HepG2 (cell line): Measurements from ENCODE around the gene SLU7. TPM values are rescaled to one million over a fixed set of nuclear protein-coding genes. Genes with fewer than 3 reads are reported as not detected.

ENCODE experiments used
- ARID2 ChIP-seq: sonication (generic); formaldehyde crosslinking; IDR thresholded peaks from 2 replicates; pipeline ENCODE4 v1.8.1; 2022; ENCODE audit warnings: mild to moderate bottlenecking, missing genetic modification reagents, borderline replicate concordance
- ATF2 ChIP-seq: sonication (generic); formaldehyde crosslinking; IDR thresholded peaks from 2 replicates; pipeline ENCODE4 v1.4.0; 2020; ENCODE audit warnings: missing genetic modification reagents
- FOXM1 ChIP-seq: sonication (generic); formaldehyde crosslinking; IDR thresholded peaks from 2 replicates; pipeline ENCODE4 v1.5.0; 2020; ENCODE audit warnings: missing genetic modification reagents
- GTF3A ChIP-seq: sonication (generic); formaldehyde crosslinking; conservative IDR thresholded peaks from 2 replicates; pipeline ENCODE4 v1.4.0; 2020; ENCODE audit warnings: mild to moderate bottlenecking, missing genetic modification reagents
- HNF4A ChIP-seq: sonication (generic); formaldehyde crosslinking; IDR thresholded peaks from 2 replicates; pipeline ENCODE4 v1.4.0; 2020; ENCODE audit warnings: missing genetic modification reagents
- KDM5B ChIP-seq: sonication (generic); formaldehyde crosslinking; IDR thresholded peaks from 2 replicates; pipeline ENCODE4 v1.4.0; 2020; ENCODE audit warnings: missing genetic modification reagents, mild to moderate bottlenecking, borderline replicate concordance
- MAFG ChIP-seq: sonication (generic); formaldehyde crosslinking; IDR thresholded peaks from 2 replicates; pipeline ENCODE4 v1.5.1; 2020; ENCODE audit warnings: mild to moderate bottlenecking, missing genetic modification reagents
- MTA3 ChIP-seq: sonication (generic); formaldehyde crosslinking; IDR thresholded peaks from 2 replicates; pipeline ENCODE4 v1.4.0; 2020; ENCODE audit warnings: missing genetic modification reagents
- MTF2 ChIP-seq: sonication (generic); formaldehyde crosslinking; IDR thresholded peaks from 2 replicates; pipeline ENCODE4 v1.5.0; 2020; ENCODE audit warnings: missing genetic modification reagents, borderline replicate concordance
- NFKBIZ ChIP-seq: IDR thresholded peaks from 2 replicates; pipeline ENCODE4 v1.6.1; 2018; ENCODE audit warnings: missing genetic modification reagents, missing compliant biosample characterization
- NRL ChIP-seq: sonication (generic); formaldehyde crosslinking; IDR thresholded peaks from 2 replicates; pipeline ENCODE4 v1.5.0; 2020; ENCODE audit warnings: missing genetic modification reagents, mild to moderate bottlenecking, moderate library complexity, borderline replicate concordance
- PAF1 ChIP-seq: IDR thresholded peaks from 2 replicates; pipeline ENCODE4 v1.6.1; 2016; ENCODE audit warnings: missing genetic modification reagents, missing compliant biosample characterization
- PTBP1 ChIP-seq: fragments of 200-400 bp; formaldehyde crosslinking; IDR thresholded peaks from 2 replicates; pipeline ENCODE4 v1.6.1; 2018; ENCODE audit warnings: low read length, low read depth; ENCODE audit not compliant: poor library complexity, severe bottlenecking
- RARG ChIP-seq: sonication (generic); formaldehyde crosslinking; IDR thresholded peaks from 2 replicates; pipeline ENCODE4 v1.4.0; 2020; ENCODE audit warnings: low read depth, mild to moderate bottlenecking, missing genetic modification reagents
- RNF2 ChIP-seq: fragments of 450-650 bp; conservative IDR thresholded peaks from 2 replicates; pipeline ENCODE4 v1.6.1; 2016; ENCODE audit warnings: low read depth
- ZBTB7A ChIP-seq: sonication (generic); formaldehyde crosslinking; IDR thresholded peaks from 2 replicates; pipeline ENCODE4 v1.8.0; 2022; ENCODE audit warnings: mild to moderate bottlenecking, missing genetic modification reagents
- ZFYVE20 ChIP-seq: sonication (generic); formaldehyde crosslinking; IDR thresholded peaks from 2 replicates; pipeline ENCODE4 v1.8.0; 2023; ENCODE audit warnings: low read depth, mild to moderate bottlenecking, moderate library complexity, missing genetic modification reagents, borderline replicate concordance
- ZNF280B ChIP-seq: sonication (generic); formaldehyde crosslinking; IDR thresholded peaks from 2 replicates; pipeline ENCODE4 v1.5.0; 2020; ENCODE audit warnings: missing genetic modification reagents, mild to moderate bottlenecking, borderline replicate concordance
- ZNF3 ChIP-seq: IDR thresholded peaks from 2 replicates; pipeline ENCODE4 v1.7.0; 2017; ENCODE audit warnings: inconsistent platforms
- ZNF350 ChIP-seq: sonication (generic); formaldehyde crosslinking; IDR thresholded peaks from 2 replicates; pipeline ENCODE4 v1.4.0; 2020; ENCODE audit warnings: mild to moderate bottlenecking, low read depth, missing genetic modification reagents, borderline replicate concordance
- ZNF75D ChIP-seq: sonication (generic); formaldehyde crosslinking; IDR thresholded peaks from 2 replicates; pipeline ENCODE4 v1.8.1; 2023; ENCODE audit warnings: missing genetic modification reagents, mild to moderate bottlenecking, borderline replicate concordance
- polyA plus RNA-seq, 8 experiments: library from polyadenylated mRNA; depleted of rRNA in 3 of 8; stranded (reverse) in 7 of 8; unstranded in 1 of 8; fragments of >200 nt; fragmentation: Illumina TruSeq in 4 of 8; extraction: Trizol in 4 of 8; gene quantifications; 2 replicates each; pipeline versions ENCODE4 v1.2.1 to v1.2.3, GENCODE V29; 2011 to 2016; ENCODE audit warnings: low read depth in 4 of 8, missing spikeins in 1 of 8, mixed read lengths in 1 of 8; ENCODE audit not compliant: insufficient read depth in 1 of 8
- total RNA-seq, 5 experiments: library from RNA; depleted of rRNA; stranded (reverse); fragments of >200 nt; fragmentation: Illumina TruSeq; extraction: Trizol; gene quantifications; 2 replicates each; pipeline ENCODE4 v1.2.3, GENCODE V29; 2016; ENCODE audit warnings: low read depth in 1 of 5
- TF ChIP-seq, protein P1 (sequence below): sonication (generic); formaldehyde crosslinking; IDR thresholded peaks from 2 replicates; pipeline ENCODE4 v1.8.0; 2022; ENCODE audit warnings: mild to moderate bottlenecking, missing genetic modification reagents, moderate library complexity
- TF ChIP-seq, protein P2 (sequence below): sonication (generic); formaldehyde crosslinking; IDR thresholded peaks from 2 replicates; pipeline ENCODE4 v1.5.0; 2020; ENCODE audit warnings: mild to moderate bottlenecking, missing genetic modification reagents

The SLU7 gene
- total and polyA plus RNA-seq, 2 of the 13 experiments (the other 11 are each of a cell fraction or from before 2014, with no cell fraction given) = 24.0 to 39.2 TPM

- TF ChIP-seq MTA3 (CRISPR knock-in tag) = no peak
- TF ChIP-seq RNF2 = 0 out of 2 replicates have a peak, but pooled peaks have one; percentile 58
- peak; percentile 57 for TF ChIP-seq HNF4A (CRISPR knock-in tag)
- TF ChIP-seq ATF2 (CRISPR knock-in tag) = peak; percentile 54
- 0 out of 2 replicates have a peak, but pooled peaks have one; percentile 30 for TF ChIP-seq ZBTB7A
- no peak for TF ChIP-seq FOXM1 (CRISPR knock-in tag)
- peak; percentile 76; the same call in 1 of the 2 replicates for TF ChIP-seq ZNF280B
- peak; percentile 81; the same call in 1 of the 2 replicates for TF ChIP-seq NRL (CRISPR knock-in tag)
- TF ChIP-seq GTF3A (CRISPR knock-in tag) = 0 out of 2 replicates have a peak, but pooled peaks have one; percentile 21
- TF ChIP-seq RARG (CRISPR knock-in tag) = no peak
- no peak for TF ChIP-seq MAFG (CRISPR knock-in tag)
- TF ChIP-seq, protein P1, sequence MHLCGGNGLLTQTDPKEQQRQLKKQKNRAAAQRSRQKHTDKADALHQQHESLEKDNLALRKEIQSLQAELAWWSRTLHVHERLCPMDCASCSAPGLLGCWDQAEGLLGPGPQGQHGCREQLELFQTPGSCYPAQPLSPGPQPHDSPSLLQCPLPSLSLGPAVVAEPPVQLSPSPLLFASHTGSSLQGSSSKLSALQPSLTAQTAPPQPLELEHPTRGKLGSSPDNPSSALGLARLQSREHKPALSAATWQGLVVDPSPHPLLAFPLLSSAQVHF (CRISPR knock-in tag) = peak; percentile 60
- TF ChIP-seq, protein P2, sequence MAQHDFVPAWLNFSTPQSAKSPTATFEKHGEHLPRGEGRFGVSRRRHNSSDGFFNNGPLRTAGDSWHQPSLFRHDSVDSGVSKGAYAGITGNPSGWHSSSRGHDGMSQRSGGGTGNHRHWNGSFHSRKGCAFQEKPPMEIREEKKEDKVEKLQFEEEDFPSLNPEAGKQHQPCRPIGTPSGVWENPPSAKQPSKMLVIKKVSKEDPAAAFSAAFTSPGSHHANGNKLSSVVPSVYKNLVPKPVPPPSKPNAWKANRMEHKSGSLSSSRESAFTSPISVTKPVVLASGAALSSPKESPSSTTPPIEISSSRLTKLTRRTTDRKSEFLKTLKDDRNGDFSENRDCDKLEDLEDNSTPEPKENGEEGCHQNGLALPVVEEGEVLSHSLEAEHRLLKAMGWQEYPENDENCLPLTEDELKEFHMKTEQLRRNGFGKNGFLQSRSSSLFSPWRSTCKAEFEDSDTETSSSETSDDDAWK = no peak
- 0 out of 2 replicates have a peak, but pooled peaks have one; percentile 37 for TF ChIP-seq ZNF3
- TF ChIP-seq PTBP1 = no peak
- peak; percentile 98 for TF ChIP-seq NFKBIZ (CRISPR knock-in tag)
- peak; percentile 54; the same call in 1 of the 2 replicates for TF ChIP-seq ZFYVE20 (CRISPR knock-in tag)
- TF ChIP-seq KDM5B (CRISPR knock-in tag) = peak; percentile 93; the same call in 1 of the 2 replicates
- TF ChIP-seq ZNF350 (CRISPR knock-in tag) = peak; percentile 57; the same call in 1 of the 2 replicates
- TF ChIP-seq MTF2 (CRISPR knock-in tag) = no peak
- no peak for TF ChIP-seq PAF1 (CRISPR knock-in tag)
- no peak for TF ChIP-seq ARID2
- TF ChIP-seq ZNF75D = 0 out of 2 replicates have a peak, but pooled peaks have one; percentile 58
These were observed 48.9 kb upstream of the SLU7 start (continued) for GRCh38 chr5:160467555-160468362.
